GM12878 (cell line): ENCODE results near the gene CD93. TPM values are rescaled to one million over a fixed set of nuclear protein-coding genes. Genes with fewer than 3 reads are reported as not detected.

Experiments
- ATAC-seq: fragments of 200-7000 bp; cut with Tn5 transposase; 3 replicates; pipeline ENCODE4 v1.9.1; 2020; ENCODE audit warnings: mild to moderate bottlenecking, moderate library complexity
- BruUV-seq: library from RNA; stranded (reverse); fragments of 400-500 nt; replicated peaks from 2 replicates; lab custom pipeline; 2021; lab: Mats Ljungman, UMichigan
- CTCF ChIA-PET: fragments of 300-600 bp; sonication (Branson Sonifier 250); formaldehyde crosslinking; extraction: SDS; loops from one replicate; lab custom pipeline; 2021; ENCODE audit warnings: inconsistent platforms; lab: Yijun Ruan, JAX
- POLR2A ChIA-PET: fragments of 350-600 bp; formaldehyde crosslinking; extraction: SDS; loops from one replicate; lab custom pipeline; 2021; ENCODE audit warnings: inconsistent platforms; lab: Charles Lee
- RAD21 ChIA-PET: fragments of 300-600 bp; sonication (Branson Sonifier 250); formaldehyde crosslinking; loops from one replicate; lab custom pipeline; 2023; ENCODE audit warnings: antibody characterized with exemption; ENCODE audit not compliant: unreplicated experiment; lab: Charles Lee
- SMC1A ChIA-PET: fragments of 300-600 bp; sonication (Branson Sonifier 250); formaldehyde crosslinking; loops from one replicate; lab custom pipeline; 2023; ENCODE audit not compliant: unreplicated experiment, uncharacterized antibody; lab: Charles Lee
- DNase-seq: peaks from one replicate; pipeline ENCODE4 v3.0.0-alpha.2; 2011; ENCODE audit warnings: low read depth, low spot score
- FAIRE-seq: peaks from 3 replicates; lab custom pipeline; 2011; peaks lifted over from hg19 to GRCh38; lab: Jason Lieb, UNC
- H2AFZ ChIP-seq: 2 replicates; pipeline ENCODE4 v1.6.0; 2011; ENCODE audit warnings: low read depth, low read length, control low read depth; ENCODE audit not compliant: control insufficient read depth
- H3K27ac ChIP-seq: 2 replicates; pipeline ENCODE4 v1.5.1; 2011; ENCODE audit warnings: control low read depth; ENCODE audit not compliant: control insufficient read depth, insufficient read depth
- H3K27me3 ChIP-seq, 2 experiments: replicated peaks in 1 of 2; 2 replicates each; pipeline versions ENCODE4 v1.6.0 to v1.6.1; 2011; ENCODE audit warnings: low read length in 1 of 2; ENCODE audit not compliant: control insufficient read depth in 2 of 2, insufficient read depth in 2 of 2
- H3K36me3 ChIP-seq, 2 experiments: 2 replicates each; pipeline ENCODE4 v1.5.1; 2011; ENCODE audit warnings: low read length in 1 of 2; ENCODE audit not compliant: control insufficient read depth in 2 of 2, insufficient read depth in 2 of 2
- H3K4me1 ChIP-seq: 2 replicates; pipeline ENCODE4 v1.6.1; 2011; ENCODE audit warnings: mild to moderate bottlenecking, low read length, moderate library complexity, mixed read lengths; ENCODE audit not compliant: control insufficient read depth, insufficient read depth
- H3K4me2 ChIP-seq: 2 replicates; pipeline ENCODE4 v1.6.0; 2011; ENCODE audit warnings: control low read depth; ENCODE audit not compliant: control insufficient read depth, insufficient read depth
- H3K4me3 ChIP-seq: fragments of 200-600 bp; sonication (generic); 2 replicates; pipeline ENCODE4 v1.5.1; 2016
- H3K79me2 ChIP-seq: 2 replicates; pipeline ENCODE4 v1.6.0; 2011; ENCODE audit warnings: low read length; ENCODE audit not compliant: control insufficient read depth, insufficient read depth
- H3K9ac ChIP-seq: 2 replicates; pipeline ENCODE4 v1.8.0; 2011; ENCODE audit warnings: low read length, control low read depth, mixed read lengths; ENCODE audit not compliant: control insufficient read depth, insufficient read depth
- H3K9me3 ChIP-seq: replicated peaks from 3 replicates; pipeline ENCODE4 v1.5.1; 2011; ENCODE audit warnings: mild to moderate bottlenecking, low read length; ENCODE audit not compliant: control insufficient read depth, insufficient read depth
- H4K20me1 ChIP-seq: 2 replicates; pipeline ENCODE4 v1.6.0; 2011; ENCODE audit not compliant: control insufficient read depth, insufficient read depth
- MAX ChIP-seq: IDR thresholded peaks from 2 replicates; pipeline ENCODE4 v1.6.1; 2012; ENCODE audit warnings: low read depth, low read length, improper control_type of control experiment
- MLLT1 ChIP-seq: fragments of 450-650 bp; IDR thresholded peaks from 2 replicates; pipeline ENCODE4 v1.6.1; 2016; ENCODE audit warnings: mild to moderate bottlenecking
- MTA3 ChIP-seq: IDR thresholded peaks from 2 replicates; pipeline ENCODE4 v1.6.1; 2012; ENCODE audit warnings: low read length, inconsistent platforms, borderline replicate concordance
- PBX3 ChIP-seq: IDR thresholded peaks from 2 replicates; pipeline ENCODE4 v1.6.1; 2011; ENCODE audit warnings: mild to moderate bottlenecking, low read depth, low read length, moderate library complexity; ENCODE audit not compliant: insufficient replicate concordance
- RELB ChIP-seq: fragments of 450-650 bp; IDR thresholded peaks from 2 replicates; pipeline ENCODE4 v1.6.1; 2017; ENCODE audit warnings: low read depth, mild to moderate bottlenecking, moderate library complexity
- SPI1 ChIP-seq: IDR thresholded peaks from 2 replicates; pipeline ENCODE4 v1.6.1; 2011; ENCODE audit warnings: low read depth, mild to moderate bottlenecking, low read length, moderate library complexity, borderline replicate concordance; ENCODE audit not compliant: insufficient read depth
- SUPT20H ChIP-seq: IDR thresholded peaks from 2 replicates; pipeline ENCODE4 v1.6.1; 2011; ENCODE audit warnings: low read depth, mild to moderate bottlenecking, low read length, moderate library complexity, borderline replicate concordance; ENCODE audit not compliant: control insufficient read depth
- ZBTB4 ChIP-seq: fragments of 450-650 bp; formaldehyde crosslinking; IDR thresholded peaks from 2 replicates; pipeline ENCODE4 v1.4.0; 2022; ENCODE audit warnings: mild to moderate bottlenecking, moderate library complexity
- WGBS: methylation state at CpG from one replicate; pipeline ENCODE4 v1.1.6; 2016; ENCODE audit warnings: low lambda C conversion rate; ENCODE audit not compliant: insufficient replicate concordance, insufficient coverage; ENCODE audit errors: missing lambda C conversion rate; 5-methylcytosine and 5-hydroxymethylcytosine counted together
- in situ Hi-C: fragments of 300-500 bp; cut with MboI; formaldehyde crosslinking; loops from 9 replicates; pipeline ENCODE4 v1.14.3; 2018; ENCODE audit warnings: mixed read lengths
- intact Hi-C: fragments of 100-400 bp; cut with micrococcal nuclease; formaldehyde crosslinking; loops from one replicate; pipeline ENCODE4 v1.14.2; 2022; ENCODE audit not compliant: unreplicated experiment
- polyA plus RNA-seq, 11 experiments: library from polyadenylated mRNA; depleted of rRNA in 4 of 11; unstranded in 6 of 11; stranded (reverse) in 5 of 11; fragments of >200 nt; fragmentation: Nextera tagmentation in 4 of 11; fragmentation: Illumina TruSeq in 1 of 11; extraction: Ambion mirVana in 4 of 11; extraction: Trizol in 1 of 11; gene quantifications; 1 replicate in 1 of 11; 2 replicates in 10 of 11; pipeline versions ENCODE4 v1.2.1 to v1.2.3, GENCODE V29; 2011 to 2016; ENCODE audit warnings: inconsistent platforms in 2 of 11, missing spikeins in 2 of 11, low read depth in 1 of 11
- total RNA-seq, 4 experiments: library from RNA; depleted of rRNA in 3 of 4; stranded (reverse); fragments of >200 nt in 3 of 4; fragmentation: Illumina TruSeq in 1 of 4; extraction: Trizol in 1 of 4; gene quantifications; 2 replicates each; pipeline versions ENCODE4 v1.2.1 to v1.2.3, GENCODE V29; 2013 to 2021
- TF ChIP-seq, protein P1 (sequence below): fragments of 450-650 bp; formaldehyde crosslinking; IDR thresholded peaks from 2 replicates; pipeline ENCODE4 v1.4.0; 2020; ENCODE audit warnings: mild to moderate bottlenecking, moderate library complexity

The CD93 gene
- total and polyA plus RNA-seq, 10 of the 15 experiments (the other 5 are each of a cell fraction or from before 2014, with no cell fraction given): 0.20 to 2.7 (median 0.92) TPM

DNA sequence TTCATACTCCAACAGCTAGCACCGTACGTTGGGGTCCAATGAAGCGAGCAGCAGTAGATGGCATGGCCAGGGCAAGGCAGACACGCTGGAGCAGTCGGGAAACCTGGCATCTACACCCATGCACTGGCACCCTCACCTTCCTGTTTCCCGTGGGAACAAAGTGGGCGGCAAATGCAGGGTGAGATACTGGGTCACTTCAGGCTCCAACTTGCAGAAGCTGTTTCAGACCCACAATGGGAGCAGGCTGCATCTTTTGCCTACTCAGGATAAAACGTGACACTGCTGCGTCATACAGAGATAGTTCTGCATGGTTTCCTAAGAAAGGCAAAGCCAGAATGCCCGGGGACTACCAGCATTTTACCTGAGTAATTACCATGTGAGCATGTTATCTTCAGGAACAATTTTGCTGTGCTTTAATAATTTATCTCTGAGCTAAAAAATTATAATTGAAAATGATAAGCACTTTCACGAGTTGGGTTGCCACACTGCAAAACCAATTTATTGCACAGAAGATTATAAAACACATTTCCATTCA is 10.9 kb upstream of the CD93 start:
- CTCF ChIA-PET: interaction anchor here (1.8 to 2.0 kb wide), 3 partner anchors 9 to 19 kb away, joined by 4 to 5 read pairs (median 4); no protein-coding TSS in a partner anchor
- RAD21 ChIA-PET: interaction anchor here (0.7 to 3.2 kb wide), 3 partner anchors 11 to 29 kb away, joined by 3 to 20 read pairs (median 3); partner anchors contain the start of gene CD93
- Histone ChIP-seq H3K79me2 (no peaks in the 10 kb centered on the region), H3K27ac (no peak overlapping the region), H4K20me1 (no peaks in the 10 kb centered on the region), H2AFZ (no peak overlapping the region), H3K4me2 (no peak overlapping the region), H3K9ac (no peak overlapping the region), H3K4me1 (no peaks in the 10 kb centered on the region), H3K27me3 (peaks cover 0 to 6% of the 10 kb centered on the region in 2 experiments; a peak in 1 of 4 replicates), H3K4me3 (no peak overlapping the region), H3K36me3 (no peaks in the 10 kb centered on the region), H3K9me3 (no peaks in the 10 kb centered on the region)
- POLR2A ChIA-PET: interaction anchor here (1.0 kb wide), 1 partner anchor 27 kb away, joined by 3 read pairs; no protein-coding TSS in a partner anchor
- FAIRE-seq: no peak
- intact Hi-C loops (no loop called here), in situ Hi-C loops (no loop called here)
- 35% methylated on average over 11 of the region's 11 CpGs for WGBS
- SMC1A ChIA-PET: interaction anchor here (1.1 to 4.3 kb wide), 6 partner anchors 10 to 52 kb away, joined by 3 to 52 read pairs (median 4); no protein-coding TSS in a partner anchor
- no peak for DNase-seq
- no TSS peak for BruUV-seq
- no peak for ATAC-seq
- TF ChIP-seq MLLT1 (no peak), ZBTB4 (no peak), SUPT20H (no peak), SPI1 (no peak), MAX (no peak), MTA3 (no peak), RELB (no peak), PBX3 (no peak)
- TF ChIP-seq, protein P1, sequence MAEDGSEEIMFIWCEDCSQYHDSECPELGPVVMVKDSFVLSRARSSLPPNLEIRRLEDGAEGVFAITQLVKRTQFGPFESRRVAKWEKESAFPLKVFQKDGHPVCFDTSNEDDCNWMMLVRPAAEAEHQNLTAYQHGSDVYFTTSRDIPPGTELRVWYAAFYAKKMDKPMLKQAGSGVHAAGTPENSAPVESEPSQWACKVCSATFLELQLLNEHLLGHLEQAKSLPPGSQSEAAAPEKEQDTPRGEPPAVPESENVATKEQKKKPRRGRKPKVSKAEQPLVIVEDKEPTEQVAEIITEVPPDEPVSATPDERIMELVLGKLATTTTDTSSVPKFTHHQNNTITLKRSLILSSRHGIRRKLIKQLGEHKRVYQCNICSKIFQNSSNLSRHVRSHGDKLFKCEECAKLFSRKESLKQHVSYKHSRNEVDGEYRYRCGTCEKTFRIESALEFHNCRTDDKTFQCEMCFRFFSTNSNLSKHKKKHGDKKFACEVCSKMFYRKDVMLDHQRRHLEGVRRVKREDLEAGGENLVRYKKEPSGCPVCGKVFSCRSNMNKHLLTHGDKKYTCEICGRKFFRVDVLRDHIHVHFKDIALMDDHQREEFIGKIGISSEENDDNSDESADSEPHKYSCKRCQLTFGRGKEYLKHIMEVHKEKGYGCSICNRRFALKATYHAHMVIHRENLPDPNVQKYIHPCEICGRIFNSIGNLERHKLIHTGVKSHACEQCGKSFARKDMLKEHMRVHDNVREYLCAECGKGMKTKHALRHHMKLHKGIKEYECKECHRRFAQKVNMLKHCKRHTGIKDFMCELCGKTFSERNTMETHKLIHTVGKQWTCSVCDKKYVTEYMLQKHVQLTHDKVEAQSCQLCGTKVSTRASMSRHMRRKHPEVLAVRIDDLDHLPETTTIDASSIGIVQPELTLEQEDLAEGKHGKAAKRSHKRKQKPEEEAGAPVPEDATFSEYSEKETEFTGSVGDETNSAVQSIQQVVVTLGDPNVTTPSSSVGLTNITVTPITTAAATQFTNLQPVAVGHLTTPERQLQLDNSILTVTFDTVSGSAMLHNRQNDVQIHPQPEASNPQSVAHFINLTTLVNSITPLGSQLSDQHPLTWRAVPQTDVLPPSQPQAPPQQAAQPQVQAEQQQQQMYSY (CRISPR knock-in tag): no peak
